ENCODE measurements around the gene GP2.

DNA sequence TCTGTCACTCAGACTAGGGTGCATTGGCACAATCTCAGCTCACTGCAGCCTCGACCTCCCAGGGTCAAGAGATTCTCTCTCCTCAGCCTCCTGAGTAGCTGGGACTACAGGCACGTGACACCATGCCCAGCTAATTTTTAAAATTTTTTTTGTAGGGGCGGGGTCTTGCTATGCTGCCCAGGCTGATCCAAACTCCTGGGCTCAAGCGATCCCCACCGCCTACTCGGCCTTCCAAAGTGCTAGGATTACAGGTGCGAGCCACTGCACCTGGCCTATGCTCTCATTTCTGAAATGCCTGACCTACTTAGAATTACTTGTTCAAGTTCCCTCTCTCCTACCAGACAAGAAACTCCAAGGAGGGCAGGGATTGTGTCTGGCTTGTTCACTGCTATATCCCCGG lies 5.1 kb upstream of the GP2 start:
- TF ChIP-seq, protein P1, sequence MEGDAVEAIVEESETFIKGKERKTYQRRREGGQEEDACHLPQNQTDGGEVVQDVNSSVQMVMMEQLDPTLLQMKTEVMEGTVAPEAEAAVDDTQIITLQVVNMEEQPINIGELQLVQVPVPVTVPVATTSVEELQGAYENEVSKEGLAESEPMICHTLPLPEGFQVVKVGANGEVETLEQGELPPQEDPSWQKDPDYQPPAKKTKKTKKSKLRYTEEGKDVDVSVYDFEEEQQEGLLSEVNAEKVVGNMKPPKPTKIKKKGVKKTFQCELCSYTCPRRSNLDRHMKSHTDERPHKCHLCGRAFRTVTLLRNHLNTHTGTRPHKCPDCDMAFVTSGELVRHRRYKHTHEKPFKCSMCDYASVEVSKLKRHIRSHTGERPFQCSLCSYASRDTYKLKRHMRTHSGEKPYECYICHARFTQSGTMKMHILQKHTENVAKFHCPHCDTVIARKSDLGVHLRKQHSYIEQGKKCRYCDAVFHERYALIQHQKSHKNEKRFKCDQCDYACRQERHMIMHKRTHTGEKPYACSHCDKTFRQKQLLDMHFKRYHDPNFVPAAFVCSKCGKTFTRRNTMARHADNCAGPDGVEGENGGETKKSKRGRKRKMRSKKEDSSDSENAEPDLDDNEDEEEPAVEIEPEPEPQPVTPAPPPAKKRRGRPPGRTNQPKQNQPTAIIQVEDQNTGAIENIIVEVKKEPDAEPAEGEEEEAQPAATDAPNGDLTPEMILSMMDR (IDR thresholded peaks at IDR 0.05): no peak
- no peak for TF ChIP-seq POLR2A (IDR thresholded peaks at IDR 0.05)

Measured in right lobe of liver (tissue), 4 donors.